GM19351 (cell line): ENCODE measurements around the gene SCML1.

Experiments used
- ATAC-seq: cut with Tn5 transposase; IDR thresholded peaks from one replicate; pipeline ENCODE4 v1.9.1; 2021; ENCODE audit warnings: mild to moderate bottlenecking, moderate library complexity; ENCODE audit not compliant: unreplicated experiment

The SCML1 gene

GRCh38 chrX:17788956-17789562 is 51.8 kb downstream of the SCML1 start:
- no peak for ATAC-seq

- ATAC-seq, result no peak
Observed at GRCh38 chrX:17792826-17793225, 55.5 kb downstream of the SCML1 start.

- ATAC-seq, result no peak
Observed at GRCh38 chrX:17798921-17799320, 61.6 kb downstream of the SCML1 start.

GRCh38 chrX:17801431-17801830 is 64.1 kb downstream of the SCML1 start:
- no peak for ATAC-seq

GRCh38 chrX:17802756-17803155 is 65.5 kb downstream of the SCML1 start:
- ATAC-seq, result no peak

GRCh38 chrX:17803449-17803848 is 66.2 kb downstream of the SCML1 start:
- no peak for ATAC-seq
